HCT116 (cell line): Measurements from ENCODE around the gene HHAT. TPM values are rescaled to one million over a fixed set of nuclear protein-coding genes. Genes with fewer than 3 reads are reported as not detected.

ENCODE experiments used
- ATAC-seq: fragments of 200-7000 bp; cut with Tn5 transposase; 2 replicates; pipeline ENCODE4 v1.9.1; 2020; ENCODE audit warnings: mild to moderate bottlenecking, moderate library complexity
- BruUV-seq: library from RNA; stranded (reverse); fragments of 400-500 nt; replicated peaks from 2 replicates; lab custom pipeline; 2021; lab: Mats Ljungman, UMichigan
- CTCF ChIA-PET: fragments of 300-600 bp; sonication (Branson Sonifier 250); formaldehyde crosslinking; loops from one replicate; lab custom pipeline; 2021; ENCODE audit warnings: antibody characterized with exemption; lab: Charles Lee
- POLR2A ChIA-PET: fragments of 300-600, 350-600 bp; sonication (Branson Sonifier 250); formaldehyde crosslinking; loops from one replicate; lab custom pipeline; 2021; ENCODE audit warnings: antibody characterized with exemption; lab: Charles Lee
- RAD21 ChIA-PET, 2 experiments: fragments of 300-600 bp; sonication (Branson Sonifier 250); formaldehyde crosslinking; loops; one replicate each; lab custom pipeline; 2023; ENCODE audit warnings: low total read pairs in 2 of 2; ENCODE audit not compliant: uncharacterized antibody in 2 of 2, unreplicated experiment in 2 of 2, low non-redundant PET in 1 of 2; lab: Charles Lee
- DNase-seq: peaks from one replicate; pipeline ENCODE4 v3.0.0-alpha.2; 2010; ENCODE audit warnings: low read depth, low spot score
- H2AFZ ChIP-seq: fragments of 200-600 bp; shearing (Covaris generic), sonication (generic); 2 replicates; pipeline ENCODE4 v1.6.1; 2017; ENCODE audit warnings: low read depth, mixed run types, mixed read lengths, antibody characterized with exemption, low read length; ENCODE audit not compliant: poor library complexity, severe bottlenecking
- H3K27ac ChIP-seq: 2 replicates; pipeline ENCODE4 v1.5.1; 2012; ENCODE audit warnings: low read depth, low read length
- H3K27me3 ChIP-seq: fragments of 200-600 bp; sonication (generic); 2 replicates; pipeline ENCODE4 v1.6.1; 2016; ENCODE audit warnings: mixed run types, low read length, mixed read lengths; ENCODE audit not compliant: insufficient read depth
- H3K36me3 ChIP-seq, 2 experiments: fragments of 200-500 bp in 1 of 2; fragments of 200-600 bp in 1 of 2; sonication (Bioruptor generic) in 1 of 2; sonication (generic) in 1 of 2; 2 replicates each; pipeline versions ENCODE4 v1.5.1 to v1.6.1; 2014 to 2016; ENCODE audit warnings: low read length in 2 of 2, inconsistent platforms in 1 of 2, mixed read lengths in 1 of 2, mixed run types in 1 of 2; ENCODE audit not compliant: insufficient read depth in 2 of 2, control insufficient read depth in 1 of 2
- H3K4me1 ChIP-seq, 2 experiments: fragments of 200-600 bp in 1 of 2; sonication (generic) in 1 of 2; 2 replicates each; pipeline versions ENCODE4 v1.5.1 to v1.6.1; 2012 to 2017; ENCODE audit warnings: low read length in 2 of 2, inconsistent platforms in 1 of 2, mild to moderate bottlenecking in 1 of 2, mixed read lengths in 1 of 2, mixed run types in 1 of 2, moderate library complexity in 1 of 2; ENCODE audit not compliant: insufficient read depth in 2 of 2, control insufficient read depth in 1 of 2
- H3K4me2 ChIP-seq: fragments of 200-600 bp; sonication (generic); 2 replicates; pipeline ENCODE4 v1.6.1; 2017; ENCODE audit warnings: mixed run types, low read length, mixed read lengths
- H3K4me3 ChIP-seq, 2 experiments: fragments of 200-600 bp in 1 of 2; sonication (generic) in 1 of 2; replicated peaks in 1 of 2; 2 replicates each; pipeline ENCODE4 v1.5.1; 2011 to 2016; ENCODE audit warnings: low read length in 2 of 2, control low read depth in 1 of 2, low read depth in 1 of 2, mild to moderate bottlenecking in 1 of 2, mixed read lengths in 1 of 2, mixed run types in 1 of 2
- H3K79me2 ChIP-seq: fragments of 200-600 bp; sonication (generic); 2 replicates; pipeline ENCODE4 v1.6.1; 2017; ENCODE audit warnings: mild to moderate bottlenecking, mixed run types, low read length, moderate library complexity, mixed read lengths; ENCODE audit not compliant: insufficient read depth
- H3K9ac ChIP-seq: fragments of 200-600 bp; sonication (generic); 2 replicates; pipeline ENCODE4 v1.6.1; 2016; ENCODE audit warnings: low read length, mixed read lengths
- H3K9me2 ChIP-seq: fragments of 200-600 bp; sonication (generic), shearing (Covaris generic); 2 replicates; pipeline ENCODE4 v1.6.1; 2017; ENCODE audit warnings: mixed run types, mild to moderate bottlenecking, moderate library complexity; ENCODE audit not compliant: insufficient read depth
- H3K9me3 ChIP-seq, 2 experiments: fragments of 200-500 bp in 1 of 2; fragments of 200-600 bp in 1 of 2; sonication (Bioruptor generic) in 1 of 2; sonication (generic) in 1 of 2; 2 replicates each; pipeline ENCODE4 v1.6.1; 2014 to 2017; ENCODE audit warnings: low read length in 2 of 2, mixed read lengths in 2 of 2, inconsistent platforms in 1 of 2, low read depth in 1 of 2, mild to moderate bottlenecking in 1 of 2, mixed run types in 1 of 2, moderate library complexity in 1 of 2; ENCODE audit not compliant: control insufficient read depth in 1 of 2, insufficient read depth in 1 of 2
- H4K20me1 ChIP-seq: fragments of 200-600 bp; sonication (generic), shearing (Covaris generic); 2 replicates; pipeline ENCODE4 v1.6.1; 2017; ENCODE audit warnings: mixed run types, mild to moderate bottlenecking, moderate library complexity; ENCODE audit not compliant: insufficient read depth
- ATF3 ChIP-seq: IDR thresholded peaks from 2 replicates; pipeline ENCODE4 v1.6.1; 2012
- ELF1 ChIP-seq: IDR thresholded peaks from 2 replicates; pipeline ENCODE4 v1.6.1; 2012; ENCODE audit warnings: low read depth, borderline replicate concordance
- EZH2 ChIP-seq: fragments of 200-600 bp; sonication (generic); IDR thresholded peaks from 2 replicates; pipeline ENCODE4 v1.6.1; 2017; ENCODE audit warnings: antibody characterized with exemption, mixed run types
- FOSL1 ChIP-seq: IDR thresholded peaks from 2 replicates; pipeline ENCODE4 v1.6.1; 2012; ENCODE audit warnings: low read depth
- JUND ChIP-seq: IDR thresholded peaks from 2 replicates; pipeline ENCODE4 v1.6.1; 2012
- POLR2AphosphoS5 ChIP-seq: IDR thresholded peaks from 2 replicates; pipeline ENCODE4 v1.6.1; 2011; ENCODE audit warnings: mild to moderate bottlenecking, low read depth, low read length, moderate library complexity
- SIN3A ChIP-seq: IDR thresholded peaks from 2 replicates; pipeline ENCODE4 v1.6.1; 2012; ENCODE audit warnings: low read depth
- SP1 ChIP-seq: IDR thresholded peaks from 2 replicates; pipeline ENCODE4 v1.6.1; 2012; ENCODE audit warnings: low read depth
- TCF7L2 ChIP-seq: IDR thresholded peaks from 2 replicates; pipeline ENCODE4 v1.7.0; 2011; ENCODE audit warnings: borderline replicate concordance, inconsistent platforms; ENCODE audit not compliant: insufficient read depth, insufficient read length; ENCODE audit errors: extremely low read depth
- ZBTB33 ChIP-seq: IDR thresholded peaks from 2 replicates; pipeline ENCODE4 v1.6.1; 2011; ENCODE audit warnings: mild to moderate bottlenecking, low read length, moderate library complexity; ENCODE audit not compliant: insufficient replicate concordance; ENCODE audit errors: extremely low read depth
- ZNF274 ChIP-seq: fragments of 200-500 bp; sonication (Bioruptor generic); IDR thresholded peaks from 2 replicates; pipeline ENCODE4 v1.6.1; 2014; ENCODE audit warnings: mild to moderate bottlenecking, low read depth, low read length, inconsistent platforms
- intact Hi-C: fragments of 100-400 bp; cut with micrococcal nuclease; formaldehyde crosslinking; loops from 2 replicates; pipeline ENCODE4 v1.10.0; 2022
- total RNA-seq: library from RNA; stranded (reverse); gene quantifications from one replicate; pipeline ENCODE4 v1.2.1, GENCODE V29; 2021; ENCODE audit not compliant: unreplicated experiment
- TF ChIP-seq, protein P1 (sequence below): IDR thresholded peaks from 2 replicates; pipeline ENCODE4 v1.6.1; 2012

HHAT gene
- total RNA-seq, 1 experiment from 2014 or later: 2.7 TPM

GRCh38 chr1:210705086-210705485 is 376.4 kb downstream of the HHAT start:
- no peak overlapping the region for H3K4me3 ChIP-seq
- H3K27me3 ChIP-seq: peaks cover 39% of the 10 kb centered on the region
- H3K9ac ChIP-seq: no peak overlapping the region
- no peaks in the 10 kb centered on the region for H3K79me2 ChIP-seq
- H3K4me2 ChIP-seq: no peak overlapping the region
- H3K27ac ChIP-seq: no peak overlapping the region
- H3K9me2 ChIP-seq: no peaks in the 10 kb centered on the region
- DNase-seq (no peak), ATAC-seq (no peak)
- H4K20me1 ChIP-seq: no peaks in the 10 kb centered on the region
- ChIA-PET CTCF (no interaction called here), RAD21 (no interaction called here), POLR2A (no interaction called here)
- intact Hi-C loops: no loop called here
- no peaks in the 10 kb centered on the region for H3K36me3 ChIP-seq
- H3K4me1 ChIP-seq: no peaks in the 10 kb centered on the region
- no peak for TF ChIP-seq ZBTB33
- TF ChIP-seq SIN3A: no peak
- TF ChIP-seq POLR2AphosphoS5: no peak
- no peak for TF ChIP-seq JUND
- no peak for TF ChIP-seq ELF1
- TF ChIP-seq ZNF274: no peak
- no peak for TF ChIP-seq ATF3
- no peak for TF ChIP-seq SP1
- TF ChIP-seq FOSL1: no peak
- no peak for TF ChIP-seq EZH2
- TF ChIP-seq, protein P1, sequence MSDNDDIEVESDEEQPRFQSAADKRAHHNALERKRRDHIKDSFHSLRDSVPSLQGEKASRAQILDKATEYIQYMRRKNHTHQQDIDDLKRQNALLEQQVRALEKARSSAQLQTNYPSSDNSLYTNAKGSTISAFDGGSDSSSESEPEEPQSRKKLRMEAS: no peak
- TF ChIP-seq TCF7L2: no peak
- H2AFZ ChIP-seq: no peak overlapping the region
- no peaks in the 10 kb centered on the region for H3K9me3 ChIP-seq
- no TSS peak for BruUV-seq
